Common myeloid progenitor, CD34-positive (primary cell): ENCODE results near the gene RALGAPA2.

ENCODE experiments used
- CTCF ChIA-PET: fragments of 350-600 bp; sonication (Branson Sonifier 250); formaldehyde crosslinking; loops from one replicate; lab custom pipeline; 2021; ENCODE audit warnings: antibody characterized with exemption; lab: Charles Lee
- POLR2A ChIA-PET: fragments of 350-600 bp; sonication (Branson Sonifier 250); formaldehyde crosslinking; loops from one replicate; lab custom pipeline; 2021; ENCODE audit warnings: antibody characterized with exemption; lab: Charles Lee
- DNase-seq, 3 donors: peaks; one replicate each; pipeline versions ENCODE4 v3.0.0 to v3.0.0-alpha.2; 2013
- H3K27ac ChIP-seq, 2 experiments: 1 replicate in 1 of 2; 2 replicates in 1 of 2; pipeline ENCODE4 v1.7.0; 2013; ENCODE audit warnings: inconsistent platforms in 2 of 2, low read length in 2 of 2, mild to moderate bottlenecking in 2 of 2, low read depth in 1 of 2, moderate library complexity in 1 of 2; ENCODE audit not compliant: severe bottlenecking in 2 of 2, insufficient read depth in 1 of 2, poor library complexity in 1 of 2
- H3K27me3 ChIP-seq, 5 experiments: replicated peaks in 2 of 5; 1 replicate in 3 of 5; 2 replicates in 2 of 5; pipeline versions ENCODE4 v1.6.1 to v1.7.0; 2013; ENCODE audit warnings: low read length in 4 of 5, mild to moderate bottlenecking in 2 of 5, moderate library complexity in 2 of 5, inconsistent platforms in 1 of 5; ENCODE audit not compliant: insufficient read depth in 5 of 5, control insufficient read depth in 4 of 5
- H3K36me3 ChIP-seq, 4 experiments: 1 replicate in 2 of 4; 2 replicates in 2 of 4; pipeline versions ENCODE4 v1.6.1 to v1.7.0; 2013; ENCODE audit warnings: low read length in 3 of 4, control low read depth in 1 of 4, mild to moderate bottlenecking in 1 of 4; ENCODE audit not compliant: control insufficient read depth in 4 of 4, insufficient read depth in 4 of 4
- H3K4me1 ChIP-seq, 4 experiments: 1 replicate in 3 of 4; 2 replicates in 1 of 4; pipeline versions ENCODE4 v1.6.1 to v1.7.1; 2013; ENCODE audit warnings: low read length in 3 of 4, mild to moderate bottlenecking in 3 of 4, control low read depth in 1 of 4, inconsistent platforms in 1 of 4, moderate library complexity in 1 of 4; ENCODE audit not compliant: control insufficient read depth in 4 of 4, insufficient read depth in 4 of 4; ENCODE audit errors: control extremely low read depth in 1 of 4
- H3K4me3 ChIP-seq, 7 experiments: 1 replicate in 4 of 7; 2 replicates in 3 of 7; pipeline versions ENCODE4 v1.5.1 to v1.7.0; 2013; ENCODE audit warnings: mild to moderate bottlenecking in 7 of 7, low read length in 6 of 7, moderate library complexity in 6 of 7, inconsistent platforms in 2 of 7, low read depth in 2 of 7, control low read depth in 1 of 7; ENCODE audit not compliant: insufficient read depth in 4 of 7, control insufficient read depth in 1 of 7; ENCODE audit errors: extremely low read depth in 1 of 7
- H3K9me3 ChIP-seq, 5 experiments: 1 replicate in 4 of 5; 2 replicates in 1 of 5; pipeline versions ENCODE4 v1.6.1 to v1.7.1; 2013; ENCODE audit warnings: low read length in 4 of 5, mild to moderate bottlenecking in 2 of 5, inconsistent platforms in 1 of 5, low read depth in 1 of 5, moderate library complexity in 1 of 5; ENCODE audit not compliant: control insufficient read depth in 4 of 5, insufficient read depth in 2 of 5; ENCODE audit errors: control extremely low read depth in 1 of 5
- WGBS: methylation state at CpG from one replicate; pipeline ENCODE4 v1.1.5; 2013; ENCODE audit not compliant: insufficient coverage; 5-methylcytosine and 5-hydroxymethylcytosine counted together

RALGAPA2 gene

GRCh38 chr20:20466341-20466879 lies 246.0 kb downstream of the RALGAPA2 start:
- CTCF ChIA-PET = interaction anchor here (0.9 kb wide), 1 partner anchor 100 kb away, joined by 3 read pairs; no protein-coding TSS in a partner anchor
- Histone ChIP-seq H3K27me3 (no peaks in the 10 kb centered on the region), H3K27ac (no peak overlapping the region), H3K4me1 (no peaks in the 10 kb centered on the region), H3K9me3 (no peaks in the 10 kb centered on the region), H3K36me3 (peaks cover 0 to 31% (median 15%) of the 10 kb centered on the region in 4 experiments), H3K4me3 (no peak overlapping the region)
- WGBS = 89% methylated on average over 4 of the region's 4 CpGs
- DNase-seq = peak in 1 of 3 donors; percentile 9
- POLR2A ChIA-PET = no interaction called here

DNA sequence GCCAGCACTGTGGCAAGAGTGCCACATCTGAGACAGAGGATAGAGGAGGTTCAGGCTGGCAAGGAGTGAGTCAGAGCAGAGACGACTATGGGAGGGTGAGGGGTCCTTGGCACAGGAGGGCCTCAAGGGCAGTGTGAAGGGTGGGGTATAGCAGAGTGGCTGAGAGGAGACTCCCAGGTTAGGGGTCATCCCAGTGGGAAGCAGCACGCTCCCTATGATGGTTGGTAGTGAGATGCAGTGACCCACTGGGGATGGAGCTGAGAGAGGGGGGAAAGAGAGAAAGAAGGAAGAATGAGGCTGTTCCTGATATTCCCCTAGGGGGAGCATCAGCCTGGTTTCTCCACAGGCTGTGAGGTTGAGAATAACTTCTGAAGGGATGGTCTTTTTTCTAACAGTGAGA lies 247.2 kb downstream of the RALGAPA2 start:
- ChIA-PET POLR2A (no interaction called here), CTCF (interaction anchor here (1.2 to 2.3 kb wide), 2 partner anchors 9 to 94 kb away, joined by 3 to 10 read pairs; no protein-coding TSS in a partner anchor)
- 100% methylated on average over 2 of the region's 2 CpGs for WGBS
- H3K36me3 ChIP-seq = peaks cover 5 to 27% (median 15%) of the 10 kb centered on the region in 4 experiments
- H3K9me3 ChIP-seq = no peaks in the 10 kb centered on the region
- H3K27me3 ChIP-seq = no peaks in the 10 kb centered on the region
- no peaks in the 10 kb centered on the region for H3K4me1 ChIP-seq
- no peak for DNase-seq
- no peak overlapping the region for H3K4me3 ChIP-seq
- no peak overlapping the region for H3K27ac ChIP-seq

GRCh38 chr20:20463933-20464374 lies 248.5 kb downstream of the RALGAPA2 start:
- Histone ChIP-seq H3K27ac (no peak overlapping the region), H3K9me3 (no peaks in the 10 kb centered on the region), H3K36me3 (peaks cover 5 to 25% (median 15%) of the 10 kb centered on the region in 4 experiments), H3K4me3 (no peak overlapping the region), H3K4me1 (no peaks in the 10 kb centered on the region), H3K27me3 (no peaks in the 10 kb centered on the region)
- no peak for DNase-seq
- 96% methylated on average over 7 of the region's 9 CpGs for WGBS
- ChIA-PET POLR2A (no interaction called here), CTCF (interaction anchor here (2.3 kb wide), 1 partner anchor 10 kb away, joined by 10 read pairs; no protein-coding TSS in a partner anchor)

DNA sequence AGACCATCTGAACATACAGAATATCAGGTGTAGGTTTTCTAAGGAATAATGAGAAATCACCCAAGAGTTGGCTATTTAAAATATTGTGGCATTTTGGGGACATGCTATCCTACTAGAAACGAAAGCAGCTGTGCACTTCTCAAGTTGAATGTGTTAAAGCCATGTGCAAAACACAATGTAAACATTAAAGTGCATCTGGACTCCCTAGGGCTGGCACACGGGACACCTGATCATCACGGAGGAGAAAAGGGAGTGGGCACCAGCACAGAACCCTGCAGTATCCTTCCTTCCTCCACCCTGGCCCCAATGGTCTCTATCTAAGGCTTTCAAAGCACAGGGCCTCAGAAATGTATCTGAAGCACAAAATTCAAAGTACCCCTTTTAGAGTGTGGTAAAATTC lies 250.3 kb downstream of the RALGAPA2 start:
- Histone ChIP-seq H3K36me3 (peaks cover 8 to 23% (median 17%) of the 10 kb centered on the region in 4 experiments), H3K9me3 (no peaks in the 10 kb centered on the region), H3K4me3 (no peak overlapping the region), H3K4me1 (no peaks in the 10 kb centered on the region), H3K27ac (no peak overlapping the region), H3K27me3 (no peaks in the 10 kb centered on the region)
- ChIA-PET POLR2A (no interaction called here), CTCF (interaction anchor here (2.6 kb wide), 1 partner anchor 13 kb away, joined by 7 read pairs; no protein-coding TSS in a partner anchor)
- WGBS = 97% methylated on average over 3 of the region's 3 CpGs
- no peak for DNase-seq

DNA sequence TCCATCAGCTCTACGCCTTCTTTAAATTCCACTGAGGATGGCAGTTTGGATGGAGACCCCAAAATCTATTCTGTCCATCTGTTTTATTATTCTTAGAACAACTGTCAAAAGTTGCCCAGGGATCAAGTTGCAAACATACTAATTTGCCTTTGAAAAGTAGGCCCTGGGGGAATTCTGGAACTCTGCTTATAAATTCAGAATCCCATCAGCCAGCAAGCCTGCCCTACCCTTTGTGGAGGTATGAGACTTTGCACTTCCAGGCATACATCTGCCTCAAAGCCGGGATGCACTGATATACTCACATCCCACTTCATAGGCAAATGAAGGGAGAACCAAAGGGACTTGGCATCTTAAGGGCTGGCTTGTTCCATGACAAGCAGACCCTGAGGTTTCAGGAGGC lies 250.9 kb downstream of the RALGAPA2 start:
- no peaks in the 10 kb centered on the region for H3K27me3 ChIP-seq
- CTCF ChIA-PET = interaction anchor here (2.6 kb wide), 1 partner anchor 13 kb away, joined by 7 read pairs; no protein-coding TSS in a partner anchor
- H3K4me3 ChIP-seq = no peak overlapping the region
- POLR2A ChIA-PET = no interaction called here
- WGBS = 100% methylated on average over 1 of the region's 2 CpGs
- no peaks in the 10 kb centered on the region for H3K9me3 ChIP-seq
- no peak for DNase-seq
- no peak overlapping the region for H3K27ac ChIP-seq
- peaks cover 8 to 21% (median 17%) of the 10 kb centered on the region in 4 experiments for H3K36me3 ChIP-seq
- no peaks in the 10 kb centered on the region for H3K4me1 ChIP-seq

DNA sequence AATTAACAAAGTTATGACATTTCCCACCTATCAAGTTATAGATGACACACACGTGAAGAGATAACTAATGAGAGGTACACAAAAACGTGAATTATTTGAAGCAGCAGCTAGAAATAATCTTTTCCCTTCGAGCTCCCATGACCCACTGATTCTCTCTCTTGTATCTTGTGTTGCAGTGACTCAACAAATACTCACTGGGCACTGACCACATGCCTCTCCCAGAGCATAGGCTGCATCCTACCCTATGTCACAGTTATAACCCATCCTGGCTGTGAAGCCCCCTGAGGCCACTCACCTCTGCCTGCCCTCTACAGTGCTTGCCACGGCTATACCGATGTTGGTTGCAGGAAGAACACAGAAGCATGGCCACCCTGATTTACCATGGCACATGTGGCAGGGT lies 252.7 kb downstream of the RALGAPA2 start:
- Histone ChIP-seq H3K27me3 (no peaks in the 10 kb centered on the region), H3K36me3 (peaks cover 8 to 24% (median 18%) of the 10 kb centered on the region in 4 experiments), H3K4me3 (no peak overlapping the region), H3K9me3 (no peaks in the 10 kb centered on the region), H3K4me1 (no peaks in the 10 kb centered on the region), H3K27ac (no peak overlapping the region)
- POLR2A ChIA-PET = no interaction called here
- CTCF ChIA-PET = no interaction called here
- no peak for DNase-seq
- 100% methylated on average over 4 of the region's 5 CpGs for WGBS

- POLR2A ChIA-PET = no interaction called here
Measured at GRCh38 chr20:20457392-20458126, 254.9 kb downstream of the RALGAPA2 start.

More at GRCh38 chr20:20457392-20458126, 254.9 kb downstream of the RALGAPA2 start:
- H3K36me3 ChIP-seq = peaks cover 10 to 33% (median 18%) of the 10 kb centered on the region in 4 experiments
- no peak for DNase-seq
- H3K27ac ChIP-seq = no peak overlapping the region
- no peak overlapping the region for H3K4me3 ChIP-seq
- no peaks in the 10 kb centered on the region for H3K27me3 ChIP-seq
- H3K9me3 ChIP-seq = no peaks in the 10 kb centered on the region
- CTCF ChIA-PET = interaction anchor here (0.6 kb wide), 1 partner anchor 90 kb away, joined by 5 read pairs; no protein-coding TSS in a partner anchor
- peaks cover 0 to 9% (median 6%) of the 10 kb centered on the region in 4 experiments for H3K4me1 ChIP-seq
- WGBS = 99% methylated on average over 13 of the region's 15 CpGs
